Activated T-cell treated with anti-CD3 and anti-CD28 coated beads for 1 hour (primary cell): Measurements from ENCODE around the gene ATIC.

Experiments
- DNase-seq: peaks from one replicate; pipeline ENCODE4 v3.0.0-alpha.2; 2020; ENCODE audit warnings: low read depth

ATIC gene

DNA sequence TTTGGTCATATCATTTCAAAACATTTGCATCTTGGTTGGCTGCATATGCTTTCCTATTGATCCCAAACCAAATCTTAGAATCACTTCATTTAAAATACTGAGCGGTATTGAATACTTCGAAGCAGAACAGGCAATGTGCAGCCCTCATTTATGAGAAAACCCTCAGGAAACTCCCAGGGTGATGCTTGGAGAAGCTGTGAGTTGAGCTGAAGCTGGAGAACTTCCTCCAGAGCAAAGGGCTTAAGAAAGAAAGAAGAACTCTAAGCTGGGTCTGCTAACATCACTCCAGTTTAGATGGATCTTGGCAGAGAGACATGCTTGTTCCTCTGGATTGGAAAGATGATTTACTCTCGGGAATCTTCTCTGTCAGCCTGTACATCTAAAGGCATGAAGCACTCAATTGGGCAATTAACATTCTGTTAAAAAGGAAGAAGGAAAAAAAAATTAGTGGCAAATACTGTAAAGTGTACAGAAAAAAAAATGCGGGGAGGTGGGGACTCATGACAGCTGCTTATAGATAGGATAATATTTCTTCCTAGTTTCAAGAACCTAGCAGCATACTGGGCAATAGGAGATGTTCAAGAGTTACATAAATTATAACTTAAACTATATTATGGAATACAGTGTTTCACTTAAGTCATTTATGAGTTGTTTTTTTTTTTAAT lies 49.5 kb downstream of the ATIC start:
- no peak for DNase-seq

DNA sequence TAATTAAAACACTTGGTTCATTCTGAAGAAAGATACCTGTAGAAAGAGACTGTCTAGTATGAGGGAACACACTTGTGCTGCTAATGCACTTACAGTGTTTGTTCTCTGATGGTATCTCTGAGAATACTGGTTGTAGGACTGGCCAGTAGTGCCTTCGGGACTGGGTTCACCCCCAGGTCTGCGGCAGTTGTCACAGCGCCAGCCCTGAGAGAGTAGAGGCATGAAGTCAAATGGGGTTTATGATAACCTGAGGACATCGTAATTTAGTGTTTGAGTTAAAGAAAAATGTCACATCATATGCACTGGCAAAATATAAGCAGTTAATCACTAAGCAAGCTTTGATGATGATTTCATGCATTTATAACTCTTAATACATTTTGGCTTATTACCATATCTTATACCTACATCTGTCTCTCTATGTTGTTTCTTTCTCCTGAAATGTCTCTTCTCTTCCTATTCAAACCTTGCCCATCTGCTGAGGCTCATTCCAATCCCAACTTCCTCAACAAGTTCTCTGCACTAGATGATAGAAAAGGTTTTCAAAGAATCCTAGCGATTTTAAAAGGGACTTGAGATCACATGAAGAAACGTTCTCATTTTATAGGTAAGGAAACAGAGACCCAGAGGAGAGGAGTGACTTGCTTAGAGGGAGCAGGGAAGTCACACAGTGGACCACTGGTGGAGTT lies 50.2 kb downstream of the ATIC start:
- DNase-seq: no peak

DNA sequence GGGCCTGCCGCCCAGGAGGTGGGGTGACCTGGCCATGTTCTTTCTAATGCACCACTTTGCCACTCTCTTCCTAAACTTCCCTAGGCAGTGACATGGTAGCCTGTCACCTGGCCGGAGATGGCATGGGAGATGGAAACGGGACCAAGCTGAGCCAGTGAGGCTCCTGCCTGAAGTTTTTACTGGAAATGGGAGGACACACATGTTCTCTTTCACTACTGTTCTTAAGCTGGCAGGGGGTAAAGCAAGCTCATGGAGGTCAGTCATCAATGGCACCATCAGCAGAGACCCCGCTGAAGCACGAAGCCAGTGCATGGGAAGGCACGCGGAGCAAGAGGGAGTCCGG lies 50.7 kb downstream of the ATIC start:
- DNase-seq: no peak

DNA sequence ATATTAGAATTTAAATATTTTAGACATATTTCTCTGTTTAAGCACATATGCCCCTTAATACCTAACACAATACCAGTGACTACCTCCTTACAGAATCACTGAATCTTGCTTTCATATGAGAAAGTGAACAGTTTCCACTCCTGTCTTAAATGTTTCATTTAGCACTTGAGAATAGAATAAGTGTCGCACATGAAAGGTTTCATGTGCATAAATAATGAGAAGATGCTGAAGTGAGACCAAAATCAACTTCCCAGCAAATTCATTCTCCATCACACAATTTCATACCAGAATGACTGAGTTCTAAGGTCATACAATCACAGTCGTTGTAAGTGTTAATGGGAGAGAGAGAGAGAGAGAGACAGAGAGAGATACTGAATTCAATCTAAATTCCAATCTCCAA lies 51.2 kb downstream of the ATIC start:
- DNase-seq: no peak

DNA sequence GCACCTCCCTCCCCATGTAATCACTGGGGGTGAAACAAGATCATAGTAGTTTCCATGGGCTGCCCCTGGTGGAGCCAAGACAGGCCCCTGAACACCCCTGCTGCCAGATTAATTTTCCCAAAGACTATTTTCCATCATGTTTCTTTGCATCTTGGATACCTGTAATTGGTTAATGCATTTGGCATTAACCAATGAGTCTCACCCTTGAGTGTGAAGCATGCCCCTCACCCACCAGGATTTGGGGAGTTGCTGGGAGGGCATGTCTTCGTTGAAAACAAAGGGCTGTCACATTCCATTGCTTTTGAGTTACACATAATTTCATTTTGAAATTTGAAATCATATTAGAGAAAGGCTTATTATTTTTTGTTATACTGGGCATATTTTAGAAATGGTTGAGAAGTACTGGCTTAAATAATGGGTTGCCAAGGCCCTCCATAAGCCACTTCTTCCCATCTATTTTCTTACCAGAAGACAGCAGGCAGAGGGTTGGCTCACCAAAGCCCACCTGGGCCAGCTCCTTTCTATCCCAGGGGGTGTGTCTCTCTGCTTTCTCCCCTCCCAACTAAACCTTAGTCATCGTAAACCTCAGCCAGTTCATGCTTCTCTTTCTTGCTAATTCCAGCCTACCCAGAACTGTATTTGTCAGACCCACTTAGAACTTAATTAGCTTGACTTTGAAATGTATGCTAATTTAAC lies 51.8 kb downstream of the ATIC start:
- DNase-seq: no peak

DNA sequence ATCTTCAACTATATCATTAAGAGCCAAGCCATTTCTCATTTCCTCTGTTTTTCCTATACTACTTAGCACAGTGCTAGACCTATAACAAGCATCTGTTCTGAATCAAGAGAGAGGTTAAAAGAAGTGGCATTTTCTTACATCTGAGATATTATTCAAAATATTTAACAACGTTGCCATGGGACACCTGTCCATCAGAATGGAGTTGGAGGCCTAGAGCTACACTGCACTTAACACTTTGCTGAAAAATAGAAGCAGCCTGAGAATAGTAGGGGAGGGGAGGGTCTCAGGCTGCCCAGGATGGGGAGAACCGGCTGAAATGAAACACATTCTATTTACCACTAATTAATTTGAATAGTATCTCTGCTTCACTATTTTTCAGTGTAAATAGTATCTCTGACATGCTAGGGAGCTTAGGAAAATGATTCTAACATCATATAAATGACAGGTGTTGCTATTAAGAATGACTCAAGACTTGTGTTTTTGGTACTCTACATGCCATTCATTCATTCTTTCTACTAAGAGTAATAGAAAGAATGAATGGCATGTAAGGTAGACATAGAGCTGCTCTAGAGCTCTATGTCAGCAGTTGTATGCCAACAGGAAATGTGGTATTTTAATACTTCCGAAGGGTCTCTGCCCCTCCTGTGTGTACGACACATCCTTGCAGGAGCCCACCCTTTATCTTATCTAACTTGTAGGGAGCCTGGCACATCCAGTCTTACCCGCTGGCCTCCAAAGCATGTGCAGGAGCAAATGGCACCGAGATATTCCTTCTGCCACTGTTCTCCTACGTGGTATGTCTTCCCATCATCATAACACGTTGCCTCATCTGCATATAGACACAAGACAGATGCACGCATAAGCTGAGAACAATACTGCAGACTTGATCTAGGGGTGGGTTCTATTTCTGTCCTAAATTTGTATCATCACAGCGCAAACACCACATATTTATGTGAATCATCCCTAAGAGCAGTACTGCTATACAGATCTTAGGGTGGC lies 52.6 kb downstream of the ATIC start:
- DNase-seq: no peak

DNA sequence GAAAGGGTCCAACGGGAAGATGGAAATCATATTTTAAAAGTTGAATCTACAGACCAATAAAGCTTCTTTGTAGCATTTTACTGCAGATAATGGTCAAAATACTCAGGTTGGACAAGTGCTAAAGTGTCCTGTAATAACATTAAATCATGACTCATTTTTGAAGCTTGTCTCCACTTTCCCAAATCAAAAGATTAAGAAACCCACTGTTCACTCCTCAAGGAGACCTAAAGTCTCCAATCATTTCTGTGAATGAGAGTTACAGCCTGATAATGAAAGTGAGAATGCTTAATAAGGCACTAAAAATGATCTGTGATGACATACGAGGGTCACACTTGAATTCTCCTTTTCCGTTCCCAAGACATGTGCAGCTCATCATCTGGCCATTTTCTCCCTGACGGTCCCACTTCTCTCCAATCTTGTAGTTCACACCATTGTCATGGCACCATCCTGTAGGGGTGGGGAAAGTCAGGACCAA lies 53.4 kb downstream of the ATIC start:
- DNase-seq: no peak

DNA sequence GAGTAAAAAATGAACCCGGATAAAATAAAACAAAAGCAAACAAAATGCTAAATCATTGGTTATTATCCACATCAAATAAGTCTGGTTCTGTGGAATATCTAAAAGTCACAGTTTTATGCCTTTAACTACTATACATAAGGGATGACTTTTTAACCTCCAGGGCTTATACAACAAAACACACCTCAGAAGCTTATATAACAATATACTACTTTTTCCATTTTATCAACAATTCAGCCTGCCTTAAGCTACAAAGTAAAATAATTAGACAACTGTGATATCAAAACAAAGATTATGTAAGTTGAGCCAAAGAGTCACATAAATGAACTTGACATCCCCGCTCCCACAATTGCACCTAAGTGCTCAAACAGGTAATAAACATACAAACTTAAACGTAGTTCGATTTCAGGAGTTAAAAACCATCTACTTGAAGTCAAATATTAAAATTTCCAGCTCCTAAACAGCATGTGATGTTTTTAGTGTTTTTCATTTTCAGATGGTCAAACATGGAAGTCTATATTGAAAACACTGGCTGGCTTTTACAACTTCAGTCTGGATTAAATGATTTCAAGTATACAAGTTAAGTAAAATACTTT lies 54.7 kb downstream of the ATIC start:
- DNase-seq: no peak

DNA sequence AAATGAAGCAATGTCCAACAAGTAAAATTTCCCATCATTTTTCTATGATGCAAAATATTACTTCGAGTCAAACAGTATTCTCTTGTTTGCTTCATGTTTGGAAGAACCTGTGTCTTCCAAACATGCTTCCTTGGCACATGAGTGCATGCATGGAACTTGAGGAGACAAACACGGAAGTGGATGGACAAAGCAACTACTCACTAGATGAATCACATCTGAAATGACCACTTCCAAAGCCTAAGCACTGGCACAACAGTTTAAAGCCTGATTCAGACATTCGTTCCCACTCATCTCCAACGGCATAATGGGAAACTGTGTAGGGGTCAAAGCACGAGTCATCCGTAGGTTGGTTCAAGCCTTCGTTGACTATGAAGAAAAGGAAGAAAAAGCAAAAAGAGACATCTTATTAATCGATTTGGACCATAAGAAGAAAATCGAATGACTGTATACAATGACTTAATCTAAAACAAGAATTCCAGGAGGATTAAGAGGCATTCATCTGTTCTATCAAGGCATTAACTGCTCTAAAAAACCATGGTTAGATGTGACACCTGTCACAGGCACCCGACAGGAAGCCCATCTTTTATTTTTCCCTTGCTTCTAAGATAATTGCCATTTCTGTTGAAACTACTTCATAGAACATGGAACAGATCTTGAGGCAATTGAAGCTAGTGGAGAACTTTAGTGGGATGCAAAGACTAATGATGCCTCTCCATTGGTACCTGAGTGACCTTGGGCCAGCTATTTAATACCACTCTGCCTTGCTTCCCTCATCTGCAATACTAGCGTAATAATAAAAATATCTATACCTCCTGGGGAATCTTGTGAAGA lies 56.0 kb downstream of the ATIC start:
- no peak for DNase-seq

DNA sequence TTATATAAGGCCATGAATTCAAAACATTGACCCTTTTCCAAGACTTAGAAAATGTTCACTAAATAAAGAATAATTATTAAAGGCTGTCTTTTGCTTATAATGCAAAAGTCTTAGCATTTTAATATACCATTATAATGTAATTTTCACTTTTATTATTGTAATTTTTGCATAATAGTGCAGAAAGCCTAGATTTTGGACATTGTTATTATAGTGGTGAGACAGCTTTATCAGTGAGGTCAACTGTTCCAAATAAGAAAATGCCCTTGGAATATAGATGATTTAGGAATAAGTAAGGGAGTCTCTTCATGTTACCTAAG lies 56.6 kb downstream of the ATIC start:
- DNase-seq: no peak

DNA sequence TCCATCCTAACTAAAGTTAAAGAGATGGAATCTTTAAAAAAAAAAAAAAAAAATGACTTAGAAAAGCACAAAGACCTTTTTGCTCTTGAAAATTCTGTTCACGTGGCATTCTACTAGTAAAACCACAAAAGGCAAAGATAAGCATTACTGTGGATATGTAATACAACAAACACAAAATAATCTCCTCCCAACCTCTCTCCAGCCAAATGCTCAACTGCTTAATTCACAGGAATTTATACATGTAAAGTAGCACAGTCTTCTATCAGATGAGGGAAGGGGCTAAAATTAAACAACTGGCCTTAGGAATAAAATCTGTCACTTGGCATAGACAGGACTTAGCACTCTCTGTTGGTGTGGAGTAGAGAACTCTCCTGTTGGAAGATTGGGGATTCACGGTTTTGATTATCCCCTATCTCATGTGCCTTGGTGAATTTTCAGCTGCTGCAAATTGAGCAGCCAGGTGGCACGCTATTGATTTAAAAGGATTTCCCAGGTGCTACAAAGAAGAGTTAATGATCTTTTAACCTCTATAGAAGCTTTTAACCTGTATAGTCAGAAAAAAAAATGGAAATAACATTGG lies 57.4 kb downstream of the ATIC start:
- DNase-seq: no peak

DNA sequence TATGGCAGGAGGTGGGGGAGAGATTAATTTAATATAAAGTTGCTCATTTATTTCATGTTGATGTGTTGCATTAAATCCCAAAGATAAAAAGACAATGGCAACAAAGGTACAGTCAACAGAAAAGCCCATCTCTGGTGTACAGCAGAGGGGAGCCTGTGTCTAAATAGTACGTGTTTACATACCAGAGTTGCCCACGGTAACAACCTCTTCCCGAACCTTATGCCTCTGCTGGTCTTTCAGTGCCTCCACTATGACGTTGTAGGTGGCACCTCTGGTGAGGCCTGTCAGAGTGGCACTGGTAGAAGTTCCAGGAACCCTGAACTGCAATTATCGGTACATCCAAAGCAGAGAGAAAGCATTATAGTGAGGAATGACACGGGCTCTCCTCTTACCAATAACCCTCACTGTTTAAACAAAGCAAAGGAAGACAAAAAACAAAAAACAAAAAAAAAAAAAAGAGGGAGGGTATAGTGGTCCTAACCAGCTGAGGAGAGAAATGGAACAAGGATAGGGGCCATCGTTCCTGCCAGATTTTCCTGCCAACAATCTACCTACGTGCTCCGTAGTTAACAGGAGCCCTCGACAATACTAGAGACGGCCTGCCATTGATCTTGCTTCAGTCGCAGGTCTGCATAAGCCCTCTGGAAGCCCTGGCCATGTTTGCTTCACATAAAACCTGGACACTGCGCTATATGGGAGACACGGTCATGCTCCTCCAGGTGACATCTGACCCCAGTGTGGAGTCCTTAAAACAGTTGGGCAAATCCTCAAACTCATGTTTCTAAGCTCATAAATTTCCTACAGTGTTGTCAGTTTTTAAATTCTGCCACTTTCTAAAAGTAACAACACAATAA lies 58.5 kb downstream of the ATIC start:
- DNase-seq: no peak

DNA sequence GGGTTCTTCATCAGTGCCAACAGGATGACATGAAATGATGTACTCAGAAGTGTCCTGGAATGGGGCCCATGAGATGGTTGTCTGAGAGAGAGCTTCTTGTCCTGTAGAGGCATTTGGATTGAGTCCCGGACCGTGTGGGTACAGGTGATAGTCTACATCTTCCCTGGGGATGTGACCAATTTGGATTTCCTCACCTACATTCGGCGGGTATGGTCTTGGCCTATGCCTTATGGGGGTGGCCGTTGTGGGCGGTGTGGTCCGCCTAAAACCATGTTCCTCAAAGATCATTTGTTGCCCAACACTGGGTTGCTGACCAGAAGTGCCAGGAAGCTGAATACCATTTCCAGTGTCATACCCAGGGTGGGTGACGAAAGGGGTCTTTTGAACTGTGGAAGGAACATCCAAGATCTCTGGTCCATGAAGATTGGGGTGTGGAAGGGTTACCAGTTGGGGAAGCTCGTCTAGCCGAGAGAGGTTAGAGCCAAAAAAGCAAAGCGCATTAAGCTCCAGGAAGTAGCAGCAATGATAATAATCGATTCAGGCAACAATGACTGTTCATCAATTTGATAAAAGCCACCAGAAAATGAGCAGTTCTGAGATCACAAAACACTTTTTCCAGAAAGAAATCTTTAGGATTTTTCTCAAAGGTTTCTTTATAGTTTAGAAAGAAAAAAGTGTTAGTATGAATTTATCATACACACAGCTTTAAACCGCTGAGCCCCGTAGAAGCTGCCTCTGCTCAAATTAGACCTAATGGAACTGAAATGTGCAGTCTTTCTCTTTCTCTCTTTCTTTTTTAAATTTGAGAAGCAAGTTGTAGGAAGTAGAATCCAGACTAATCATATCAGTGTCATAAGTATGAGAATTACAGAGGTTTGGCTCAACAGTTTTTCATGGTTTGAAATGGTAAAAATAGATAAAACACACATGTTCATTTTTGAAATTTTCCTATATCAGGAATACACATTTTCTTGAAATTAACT lies 60.3 kb downstream of the ATIC start:
- DNase-seq: no peak

DNA sequence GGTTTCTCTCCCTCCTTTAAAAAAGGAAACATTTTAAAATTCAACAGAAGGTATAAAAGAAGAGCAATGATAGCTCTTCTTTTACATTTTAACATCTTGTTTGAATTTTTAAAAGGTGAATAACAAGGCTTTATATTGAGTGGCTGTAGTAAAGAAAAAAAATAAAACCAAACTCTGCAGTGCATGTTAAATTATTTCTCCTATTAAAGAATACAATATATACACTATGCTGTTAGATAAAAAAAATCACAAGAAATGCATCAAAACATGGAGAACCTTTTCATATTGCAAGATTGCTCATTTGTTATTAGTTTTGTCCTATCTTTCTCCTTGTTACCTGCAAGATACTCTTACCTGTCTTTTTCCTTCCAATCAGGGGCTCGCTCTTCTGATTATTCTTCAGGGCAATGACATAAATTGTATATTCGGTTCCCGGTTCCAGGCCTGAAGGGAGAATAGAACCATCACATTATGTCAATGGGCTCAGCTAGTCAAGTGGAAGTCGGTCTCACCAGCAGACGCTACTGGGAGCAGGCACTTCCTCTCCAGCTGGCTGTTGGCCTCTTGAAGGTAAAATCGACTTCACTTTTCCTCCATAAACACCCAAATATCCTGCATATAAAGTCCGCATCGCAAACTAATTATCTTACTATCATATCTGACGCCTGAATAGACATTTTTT lies 61.2 kb downstream of the ATIC start:
- DNase-seq: no peak

DNA sequence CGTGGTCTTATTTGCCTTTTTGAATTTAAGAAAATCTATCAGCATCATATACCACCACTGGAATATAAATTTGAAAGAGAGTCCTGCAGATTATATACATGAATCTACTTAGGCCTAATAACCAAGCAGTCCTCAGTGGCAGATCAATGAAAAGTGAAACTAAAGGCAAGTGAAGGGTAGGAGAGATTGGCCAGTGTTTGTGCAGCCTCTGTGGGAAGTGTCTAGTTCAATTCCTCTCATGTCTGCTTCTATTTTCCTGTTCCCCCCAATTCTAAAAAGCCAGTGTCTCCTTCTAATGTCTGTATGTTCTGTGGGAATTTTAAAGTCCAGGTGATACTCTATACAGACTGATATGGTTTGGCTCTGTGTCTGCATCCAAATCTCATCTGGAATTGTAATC lies 62.1 kb downstream of the ATIC start:
- no peak for DNase-seq

DNA sequence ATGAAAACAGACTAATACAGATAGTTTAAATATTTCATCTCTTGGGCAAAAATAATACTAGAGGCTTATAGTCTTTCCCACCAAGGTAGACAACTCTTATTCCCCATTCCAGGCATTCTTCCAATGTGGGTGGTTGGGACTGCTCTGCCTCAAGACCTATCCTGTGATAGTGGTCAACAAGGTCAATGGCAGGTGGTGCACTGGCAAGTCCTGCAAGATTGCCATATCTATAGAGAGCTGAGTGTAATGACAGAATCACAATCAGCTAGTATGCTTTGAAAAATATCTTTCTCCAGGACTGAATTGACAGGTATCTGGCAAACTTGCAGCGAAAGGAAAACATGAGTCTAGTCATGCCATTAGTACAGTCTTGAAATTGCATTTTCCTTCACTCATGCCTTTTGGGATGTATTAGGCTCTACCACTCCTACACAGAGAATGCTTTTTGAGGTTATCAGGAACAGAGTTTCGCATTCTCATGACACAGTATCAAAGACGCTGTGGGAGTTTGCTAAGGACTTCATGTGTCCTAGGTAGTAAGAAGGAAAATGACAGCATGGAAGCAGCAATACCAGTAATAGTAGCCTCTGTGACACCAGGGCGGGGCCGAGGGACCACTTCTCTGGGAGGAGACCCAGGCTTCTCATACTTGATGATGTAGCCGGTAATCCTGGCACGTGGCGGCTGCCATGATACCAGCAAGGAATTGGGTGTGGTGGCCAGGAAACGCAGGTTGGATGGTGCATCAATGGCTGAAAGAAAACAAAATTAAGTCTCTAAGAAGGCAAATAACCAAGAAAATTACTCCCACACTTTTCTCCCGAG lies 63.0 kb downstream of the ATIC start:
- DNase-seq: no peak

DNA sequence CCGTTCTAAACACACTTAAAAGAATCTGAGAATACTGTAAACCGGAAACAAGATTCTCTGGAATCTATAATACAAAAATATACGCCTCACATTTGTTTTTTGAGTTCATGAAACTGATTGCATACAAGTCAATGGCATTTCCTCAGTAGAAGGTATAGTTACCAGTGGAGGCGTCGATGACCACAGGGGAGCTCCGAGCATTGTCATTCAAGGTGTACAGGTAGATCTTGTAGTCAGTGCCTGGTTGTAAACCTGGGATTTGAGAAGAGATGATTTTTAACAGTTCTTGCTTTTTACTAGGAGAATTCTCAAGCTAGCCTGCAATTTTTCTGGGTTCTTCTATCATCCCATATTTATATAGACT lies 63.6 kb downstream of the ATIC start:
- DNase-seq: no peak
